Mesodermal cell (in vitro differentiated cells): ENCODE results near the gene MSRB2.

ENCODE experiments used
- H3K27ac ChIP-seq: 2 replicates; pipeline ENCODE4 v1.7.0; 2013; ENCODE audit warnings: mild to moderate bottlenecking, low read depth, low read length, moderate library complexity; ENCODE audit not compliant: severe bottlenecking
- H3K36me3 ChIP-seq: 2 replicates; pipeline ENCODE4 v1.7.1; 2013; ENCODE audit warnings: mild to moderate bottlenecking, low read length, moderate library complexity; ENCODE audit not compliant: control insufficient read depth, insufficient read depth
- H3K4me1 ChIP-seq: one replicate; pipeline ENCODE4 v1.7.1; 2013; ENCODE audit warnings: mild to moderate bottlenecking, low read length; ENCODE audit not compliant: insufficient read depth, control insufficient read depth, poor library complexity, severe bottlenecking
- H3K4me3 ChIP-seq: 2 replicates; pipeline ENCODE4 v1.7.0; 2013; ENCODE audit warnings: low read length, control low read depth, mild to moderate bottlenecking; ENCODE audit not compliant: insufficient read depth, poor library complexity, severe bottlenecking; ENCODE audit errors: extremely low read depth
- H3K9me3 ChIP-seq: 2 replicates; pipeline ENCODE4 v1.7.1; 2013; ENCODE audit warnings: mild to moderate bottlenecking, low read length, moderate library complexity; ENCODE audit not compliant: control insufficient read depth
- WGBS, 2 experiments: methylation state at CpG; one replicate each; pipeline ENCODE4 v1.1.5; 2013; ENCODE audit warnings: missing lambda C conversion rate in 2 of 2; ENCODE audit not compliant: insufficient coverage in 2 of 2; 5-methylcytosine and 5-hydroxymethylcytosine counted together

MSRB2 gene

DNA sequence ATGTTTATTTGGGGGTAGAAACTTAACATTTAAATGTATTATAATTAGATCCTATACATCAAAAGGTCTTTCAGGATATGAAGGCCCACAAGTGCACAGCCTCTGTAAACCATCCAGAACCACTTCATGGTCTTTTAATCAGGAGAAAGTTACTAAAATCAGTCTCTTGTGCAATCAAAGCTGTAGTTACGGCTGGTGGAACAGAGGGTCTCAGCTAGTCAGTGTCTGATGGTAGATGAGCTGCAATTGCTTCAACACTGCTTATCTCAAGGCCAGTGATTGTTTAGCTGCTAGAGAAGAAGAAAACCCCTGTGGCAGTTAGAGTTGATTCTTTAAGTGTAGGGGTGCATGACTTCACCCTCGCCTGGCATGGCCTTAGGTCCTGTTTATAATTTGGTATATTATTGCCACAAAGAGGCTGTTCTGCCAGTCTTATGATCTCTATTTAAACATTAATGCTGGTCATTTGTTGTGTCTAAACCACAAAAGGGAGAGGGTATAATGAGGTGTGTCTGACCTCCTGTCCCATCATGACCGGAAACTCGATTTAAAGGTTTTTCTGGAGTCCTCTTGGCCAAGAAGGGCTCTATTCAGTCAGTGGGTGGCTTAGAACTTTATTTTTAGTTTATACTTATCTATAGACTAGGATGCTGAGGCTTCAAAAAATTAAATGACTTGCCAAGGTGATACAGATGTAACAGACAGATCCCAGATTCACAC is 21.3 kb downstream of the MSRB2 start:
- Histone ChIP-seq H3K4me3 (no peak overlapping the region), H3K9me3 (no peaks in the 10 kb centered on the region), H3K4me1 (no peaks in the 10 kb centered on the region), H3K36me3 (peaks cover 16% of the 10 kb centered on the region), H3K27ac (no peak overlapping the region)
- WGBS, 2 experiments = 88 to 100% methylated on average over 1 to 2 of the region's 4 CpGs

DNA sequence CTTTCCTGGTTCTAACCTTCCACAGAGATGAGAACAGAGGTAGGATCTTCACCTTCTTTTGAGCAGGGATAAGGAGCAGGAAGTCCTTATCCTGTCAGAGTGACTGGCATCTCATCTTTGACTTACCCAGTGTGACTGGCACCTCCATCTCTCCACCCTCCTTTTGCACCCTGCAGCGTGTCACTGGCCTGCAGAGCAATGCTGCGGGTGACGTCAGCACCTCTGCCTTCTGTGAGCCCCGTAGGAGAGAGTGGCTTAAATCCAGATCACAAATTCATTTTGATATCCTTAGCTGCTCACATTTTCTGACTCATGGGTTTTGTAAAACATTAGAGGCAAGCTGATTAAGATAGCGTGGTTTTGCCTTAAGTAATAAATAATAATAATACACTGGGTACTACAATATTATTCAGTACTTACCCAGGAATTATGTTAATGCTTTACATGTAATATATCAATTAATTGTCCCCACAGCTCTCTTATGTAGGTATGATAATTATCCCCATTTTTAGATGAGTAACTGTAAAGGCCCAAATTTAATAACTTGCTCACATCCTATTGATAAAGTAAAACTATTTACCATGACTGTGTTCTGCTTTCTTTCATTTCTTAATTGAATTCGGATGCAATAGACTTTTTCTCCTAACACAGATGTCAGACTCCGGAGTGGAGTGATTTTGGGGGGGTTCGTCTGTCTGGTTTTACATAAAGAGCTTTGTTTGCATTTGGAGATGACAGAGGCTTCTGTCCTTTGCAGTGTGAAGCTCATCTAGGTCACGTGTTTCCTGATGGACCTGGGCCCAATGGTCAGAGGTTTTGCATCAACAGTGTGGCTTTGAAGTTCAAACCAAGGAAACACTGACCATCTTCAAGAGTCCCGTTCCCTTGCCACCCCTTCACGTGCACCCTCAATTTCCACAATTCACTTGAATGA is 24.9 kb downstream of the MSRB2 start:
- no peak overlapping the region for H3K27ac ChIP-seq
- no peaks in the 10 kb centered on the region for H3K4me1 ChIP-seq
- H3K36me3 ChIP-seq = peaks cover 11% of the 10 kb centered on the region
- no peaks in the 10 kb centered on the region for H3K9me3 ChIP-seq
- WGBS, 2 experiments = 86 to 93% methylated on average over 7 to 8 of the region's 11 CpGs
- no peak overlapping the region for H3K4me3 ChIP-seq

DNA sequence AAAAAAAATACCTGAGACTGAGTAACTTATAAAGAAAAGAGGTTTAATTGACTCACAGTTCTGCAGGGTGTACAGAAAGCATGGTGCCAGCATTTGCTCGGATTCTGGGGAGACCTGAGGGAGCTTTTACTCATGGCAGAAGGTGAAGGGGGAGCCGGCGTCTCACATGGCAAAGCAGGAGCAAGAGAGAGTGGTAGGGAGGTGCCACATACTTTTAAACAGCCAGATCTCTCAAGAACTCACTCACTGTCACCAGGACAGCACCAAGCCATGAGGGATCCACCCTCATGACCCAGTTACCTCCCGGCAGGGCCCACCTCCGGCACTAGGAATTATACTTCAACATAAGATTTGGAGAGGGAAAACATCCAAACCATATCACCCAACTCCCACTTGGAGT is 25.8 kb downstream of the MSRB2 start:
- Histone ChIP-seq H3K27ac (no peak overlapping the region), H3K4me3 (no peak overlapping the region), H3K36me3 (peaks cover 11% of the 10 kb centered on the region), H3K4me1 (no peaks in the 10 kb centered on the region), H3K9me3 (no peaks in the 10 kb centered on the region)
- WGBS, 2 experiments = 100% methylated on average over 2 of the region's 5 CpGs; no CpG with 5 or more reads in 1 of the 2 experiments

DNA sequence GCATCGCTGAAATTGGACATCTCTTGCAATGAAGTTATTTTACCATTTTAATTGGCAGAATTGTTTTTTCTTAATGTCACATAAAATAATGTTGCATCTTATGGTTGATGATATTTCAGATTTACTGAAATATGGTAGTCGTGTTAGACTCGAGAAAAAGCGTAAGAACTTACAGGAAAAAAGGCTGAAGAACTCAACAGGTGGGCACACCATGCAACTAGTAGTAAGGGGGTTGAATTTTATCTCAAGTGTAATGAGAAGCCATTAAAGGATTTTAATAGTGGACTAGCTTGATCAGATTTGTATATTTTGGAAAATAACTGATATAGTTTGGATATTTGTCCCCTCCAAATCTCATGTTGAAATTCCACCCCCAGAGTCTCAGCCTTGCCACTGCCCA is 41.1 kb downstream of the MSRB2 start:
- WGBS, 2 experiments = 60 to 100% methylated on average over 1 to 3 of the region's 4 CpGs

DNA sequence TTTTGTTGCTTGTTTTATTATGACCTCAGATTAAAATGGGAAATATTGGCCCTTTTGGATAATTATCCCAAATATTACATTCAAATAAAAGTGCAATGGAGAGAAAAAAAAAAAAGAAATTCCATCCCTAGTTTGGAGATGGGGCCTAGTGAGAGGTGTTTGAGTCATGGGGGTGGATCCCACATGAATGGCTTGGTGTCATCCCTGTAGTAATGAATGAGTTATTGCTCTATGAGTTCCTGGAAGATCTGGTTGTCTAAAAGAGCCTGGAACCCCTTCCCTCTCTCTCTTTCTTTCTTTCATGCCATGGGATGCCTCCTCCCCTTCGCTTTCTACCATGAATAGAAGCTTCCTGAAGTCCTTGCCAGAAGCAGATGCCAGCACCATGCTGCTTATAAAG is 44.3 kb downstream of the MSRB2 start:
- Histone ChIP-seq H3K4me1 (no peaks in the 10 kb centered on the region), H3K4me3 (no peak overlapping the region), H3K9me3 (no peaks in the 10 kb centered on the region), H3K27ac (no peak overlapping the region), H3K36me3 (no peaks in the 10 kb centered on the region)
- WGBS, 2 experiments = 100% methylated on average over 1 of the region's 1 CpG; no CpG with 5 or more reads in 1 of the 2 experiments

More for the DNA sequence above, 41.1 kb downstream of the MSRB2 start:
- Histone ChIP-seq H3K9me3 (no peaks in the 10 kb centered on the region), H3K36me3 (no peaks in the 10 kb centered on the region), H3K4me3 (no peak overlapping the region), H3K27ac (no peak overlapping the region), H3K4me1 (no peaks in the 10 kb centered on the region)

DNA sequence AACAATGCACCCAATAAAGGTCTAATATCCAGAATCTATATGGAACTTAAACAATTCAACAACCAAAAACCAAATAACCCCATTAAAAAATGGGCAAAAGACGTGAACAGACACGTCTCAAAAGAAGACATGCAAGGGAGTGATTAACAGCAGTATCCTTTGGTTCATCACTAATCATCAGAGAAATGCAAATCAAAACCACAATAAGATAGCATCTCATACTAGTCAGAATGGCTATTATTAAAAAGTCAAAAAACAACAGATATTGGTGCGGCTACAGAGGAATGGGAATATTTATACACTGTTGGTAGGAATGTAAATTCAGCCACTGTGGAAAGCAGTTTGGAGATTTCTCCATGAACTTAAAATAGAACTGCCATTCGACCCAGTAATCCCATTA is 46.6 kb downstream of the MSRB2 start:
- 92 to 93% methylated on average over 3 to 4 of the region's 4 CpGs for WGBS, 2 experiments
- Histone ChIP-seq H3K27ac (no peak overlapping the region), H3K9me3 (no peaks in the 10 kb centered on the region), H3K36me3 (no peaks in the 10 kb centered on the region), H3K4me1 (no peaks in the 10 kb centered on the region), H3K4me3 (no peak overlapping the region)

DNA sequence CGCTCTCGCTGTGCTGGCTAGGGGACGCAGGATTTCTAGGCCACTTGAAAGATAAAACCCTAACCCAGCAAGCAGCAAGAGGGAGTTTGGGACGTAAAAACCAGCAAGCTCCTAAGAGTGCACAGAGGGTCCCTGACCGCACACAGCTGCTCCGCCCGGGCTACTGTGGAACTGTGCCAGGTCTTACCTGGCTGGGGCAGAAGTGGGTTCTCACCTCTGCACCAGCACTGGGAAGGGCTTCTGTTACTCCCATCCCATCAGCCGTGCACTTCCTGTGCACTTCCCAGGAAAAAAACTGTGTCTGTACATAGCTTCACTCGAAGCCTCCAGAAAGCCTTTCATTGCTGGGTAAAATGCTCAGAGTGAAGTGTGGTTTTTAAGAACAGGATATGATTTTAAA is 50.9 kb downstream of the MSRB2 start:
- Histone ChIP-seq H3K4me1 (no peaks in the 10 kb centered on the region), H3K4me3 (no peak overlapping the region), H3K27ac (no peak overlapping the region), H3K36me3 (no peaks in the 10 kb centered on the region), H3K9me3 (no peaks in the 10 kb centered on the region)
- WGBS, 2 experiments = 91 to 99% methylated on average over 4 to 7 of the region's 9 CpGs

DNA sequence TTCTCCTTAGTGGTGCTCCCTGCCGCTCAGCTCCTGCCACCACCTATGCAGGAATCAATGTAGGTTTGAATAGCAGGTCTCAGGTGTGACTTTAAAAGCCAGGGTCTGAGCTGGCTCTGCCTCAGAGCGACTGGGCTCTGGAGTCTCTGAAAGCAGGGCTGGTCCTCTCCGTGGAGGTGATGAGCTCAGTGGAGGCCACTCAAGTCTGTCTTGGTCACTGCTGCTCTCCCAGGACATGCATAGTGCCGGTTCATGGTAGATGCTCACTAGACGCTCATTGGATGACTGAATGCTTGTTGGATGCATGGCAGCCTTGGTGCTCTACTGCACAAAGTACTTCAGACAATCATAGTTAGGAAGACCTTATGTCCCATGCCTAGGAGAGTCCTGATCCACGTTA is 51.7 kb downstream of the MSRB2 start:
- 82 to 85% methylated on average over 4 to 5 of the region's 6 CpGs for WGBS, 2 experiments
- no peaks in the 10 kb centered on the region for H3K9me3 ChIP-seq
- H3K4me3 ChIP-seq = no peak overlapping the region
- H3K4me1 ChIP-seq = no peaks in the 10 kb centered on the region
- H3K36me3 ChIP-seq = no peaks in the 10 kb centered on the region
- H3K27ac ChIP-seq = no peak overlapping the region

DNA sequence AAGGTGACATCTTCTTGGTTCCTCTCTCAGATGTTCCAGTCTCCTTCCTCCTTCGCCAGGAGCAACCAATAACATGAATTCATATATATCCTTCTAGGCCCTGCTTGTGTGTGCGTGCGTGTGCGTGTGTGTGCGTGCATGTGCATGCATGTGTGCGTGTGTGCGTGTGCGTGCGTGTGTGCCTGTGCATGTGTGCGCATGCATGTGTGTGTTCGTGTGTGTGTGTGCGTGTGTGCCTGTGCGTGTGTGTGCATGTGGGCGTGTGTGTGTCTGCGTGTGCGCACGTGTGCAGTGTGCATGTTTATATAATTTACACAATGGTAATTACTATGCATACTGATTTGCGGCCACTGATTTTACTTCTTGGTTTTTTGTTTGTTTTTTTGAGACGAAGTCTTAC is 52.8 kb downstream of the MSRB2 start:
- 93 to 95% methylated on average over 9 to 11 of the region's 19 CpGs for WGBS, 2 experiments
- no peaks in the 10 kb centered on the region for H3K4me1 ChIP-seq
- no peak overlapping the region for H3K27ac ChIP-seq
- H3K4me3 ChIP-seq = no peak overlapping the region
- H3K36me3 ChIP-seq = no peaks in the 10 kb centered on the region
- no peaks in the 10 kb centered on the region for H3K9me3 ChIP-seq

DNA sequence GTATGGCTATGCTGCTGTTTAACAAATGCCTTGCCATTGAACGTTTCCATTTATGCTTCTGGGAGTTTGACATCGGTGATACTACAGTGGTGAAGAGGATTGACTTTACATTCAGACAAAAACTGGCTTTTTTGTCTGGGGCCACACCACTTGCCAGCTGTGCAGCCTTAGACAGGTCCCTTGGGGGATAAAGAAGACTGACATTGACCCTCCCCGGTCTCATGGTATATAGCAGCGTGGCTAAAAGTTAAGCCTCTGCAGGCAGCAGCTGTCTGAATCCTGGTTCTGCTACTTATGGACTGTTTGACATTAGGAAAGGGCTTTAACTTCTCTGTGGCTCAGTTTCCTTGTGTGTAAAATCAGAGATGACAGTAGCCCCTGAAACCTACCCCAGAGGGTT is 54.7 kb downstream of the MSRB2 start:
- Histone ChIP-seq H3K27ac (no peak overlapping the region), H3K4me1 (no peaks in the 10 kb centered on the region), H3K9me3 (no peaks in the 10 kb centered on the region), H3K4me3 (no peak overlapping the region), H3K36me3 (no peaks in the 10 kb centered on the region)
- 78 to 95% methylated on average over 4 of the region's 4 CpGs for WGBS, 2 experiments

DNA sequence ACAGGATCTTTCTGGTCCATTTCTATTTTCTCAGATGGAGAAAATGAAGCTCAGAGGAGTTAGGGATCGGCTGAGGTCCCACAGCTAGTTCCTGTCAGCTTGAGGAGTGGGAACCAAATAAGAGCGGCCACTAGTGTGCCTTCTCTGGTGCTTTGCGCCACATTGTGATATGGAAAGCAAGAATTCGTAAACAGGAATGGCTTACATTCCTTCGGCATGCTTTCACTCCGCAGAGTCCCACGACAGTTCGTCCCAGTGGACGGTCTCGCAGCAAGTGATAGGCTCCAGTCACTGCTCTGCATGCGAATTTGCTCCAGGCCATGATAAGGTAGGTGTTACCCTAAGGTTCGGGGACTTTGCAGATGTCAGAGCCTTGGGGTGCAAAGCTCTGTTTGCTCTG is 55.2 kb downstream of the MSRB2 start:
- no peak overlapping the region for H3K27ac ChIP-seq
- H3K9me3 ChIP-seq = no peaks in the 10 kb centered on the region
- H3K4me3 ChIP-seq = no peak overlapping the region
- H3K36me3 ChIP-seq = no peaks in the 10 kb centered on the region
- 83 to 85% methylated on average over 12 of the region's 12 CpGs for WGBS, 2 experiments
- H3K4me1 ChIP-seq = no peaks in the 10 kb centered on the region
